NT2/D1 (cell line): ENCODE data around the gene CDKN2D.

ENCODE experiments used
- YY1 ChIP-seq: IDR thresholded peaks from 2 replicates; pipeline ENCODE4 v1.6.1; 2011; ENCODE audit not compliant: insufficient read length, insufficient read depth
- ZNF274 ChIP-seq: IDR thresholded peaks from 2 replicates; pipeline ENCODE4 v1.6.1; 2011; ENCODE audit warnings: mild to moderate bottlenecking, low read depth, low read length

GRCh38 chr19:10593820-10594637 is 25.2 kb upstream of the CDKN2D start:
- no peak for TF ChIP-seq YY1
- no peak for TF ChIP-seq ZNF274
